ENCODE results near the gene STPG3.
"Not testable (repeated sequence)": the region's sequence is repeated elsewhere in the genome, so short reads cannot be mapped to it uniquely, and the experiment has no call there.

Gene STPG3

DNA sequence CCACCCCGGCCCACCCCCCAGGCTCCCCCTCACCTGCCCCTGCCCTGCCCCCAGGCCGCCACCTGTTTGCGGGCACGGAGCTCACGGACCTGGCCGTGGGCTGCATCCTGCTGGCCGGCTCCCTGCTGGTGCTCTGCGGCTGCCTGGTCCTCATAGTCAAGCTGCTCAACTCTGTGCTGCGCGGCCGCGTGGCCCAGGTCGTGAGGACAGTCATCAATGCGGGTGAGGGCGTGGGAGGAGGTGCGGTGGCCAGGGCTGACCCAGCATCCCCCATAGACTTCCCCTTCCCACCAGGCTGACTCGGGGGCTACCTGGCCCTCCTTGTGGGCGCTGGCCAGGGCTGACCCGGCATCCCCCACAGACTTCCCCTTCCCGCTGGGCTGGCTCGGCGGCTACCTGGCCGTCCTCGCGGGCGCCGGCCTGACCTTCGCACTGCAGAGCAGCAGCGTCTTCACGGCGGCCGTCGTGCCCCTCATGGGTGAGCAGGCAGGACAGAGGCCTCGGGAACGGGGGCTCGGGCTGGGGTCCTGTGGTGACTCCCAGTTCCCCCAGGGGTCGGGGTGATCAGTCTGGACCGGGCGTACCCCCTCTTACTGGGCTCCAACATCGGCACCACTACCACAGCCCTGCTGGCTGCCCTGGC, 16.9 kb upstream of the STPG3 start:
- no peak for DNase-seq (ENCODE audit: low spot score)

GRCh38 chr9:137234758-137235423, 16.2 kb upstream of the STPG3 start:
- no peak for DNase-seq (ENCODE audit: low spot score)

GRCh38 chr9:137235424-137236237, 15.5 kb upstream of the STPG3 start:
- no peak for DNase-seq (ENCODE audit: low spot score)

DNA sequence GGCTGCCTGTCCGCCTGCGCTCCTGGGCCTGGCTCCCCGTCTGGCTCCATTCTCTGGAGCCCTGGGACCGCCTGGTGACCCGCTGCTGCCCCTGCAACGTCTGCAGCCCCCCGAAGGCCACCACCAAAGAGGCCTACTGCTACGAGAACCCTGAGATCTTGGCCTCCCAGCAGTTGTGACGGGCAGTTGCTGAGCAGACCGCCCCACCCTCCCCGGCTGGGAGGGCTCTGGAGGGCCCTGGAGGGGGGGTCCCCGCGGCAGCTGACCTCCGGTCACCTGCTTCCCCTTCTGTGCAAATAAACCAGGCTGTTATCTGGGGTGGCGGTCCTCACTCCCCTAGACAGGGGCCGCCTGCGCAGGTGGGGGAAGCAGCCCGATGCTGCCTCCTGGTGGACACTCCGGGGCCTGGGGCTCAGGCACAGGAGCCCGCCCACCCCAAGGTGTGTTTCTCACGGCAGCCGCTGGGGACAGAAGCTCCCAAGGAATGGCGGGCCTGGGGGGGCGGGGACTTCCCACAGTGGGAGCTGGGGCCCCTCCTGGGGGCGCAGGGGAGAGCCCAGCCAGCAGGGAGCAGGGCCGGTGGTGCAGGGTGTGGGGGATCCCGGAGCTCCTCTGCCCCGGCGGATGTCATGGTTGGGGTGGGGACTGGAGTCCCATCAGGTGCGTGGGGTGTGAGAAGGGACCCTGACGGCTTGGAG, 14.7 kb upstream of the STPG3 start:
- peak; percentile 83 for DNase-seq (ENCODE audit: low spot score)

DNA sequence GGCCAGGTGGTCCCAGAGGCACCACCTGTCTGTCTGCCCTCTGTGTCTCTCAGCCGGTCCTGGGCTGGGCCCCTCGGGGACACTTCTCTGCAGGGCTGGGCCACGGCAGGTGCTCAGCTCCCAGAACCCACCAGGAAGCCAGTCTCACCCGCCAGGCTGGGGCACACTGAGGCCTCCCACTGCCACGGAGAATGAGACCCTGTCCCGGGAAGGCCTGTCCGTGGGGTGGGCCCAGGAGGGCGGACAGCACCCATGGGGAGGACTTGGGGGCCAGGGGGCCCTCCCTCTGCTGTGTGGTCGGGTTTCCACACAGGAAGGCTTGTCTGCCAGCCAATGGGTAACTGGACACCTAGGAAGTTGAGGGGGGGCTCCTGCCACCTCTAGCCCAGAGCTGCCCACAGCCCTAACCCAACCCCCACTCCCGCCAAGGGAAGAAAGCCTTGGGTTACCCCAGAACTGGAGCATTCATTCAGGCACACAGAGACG, 14.1 kb upstream of the STPG3 start:
- DNase-seq (ENCODE audit: low spot score): no peak

DNA sequence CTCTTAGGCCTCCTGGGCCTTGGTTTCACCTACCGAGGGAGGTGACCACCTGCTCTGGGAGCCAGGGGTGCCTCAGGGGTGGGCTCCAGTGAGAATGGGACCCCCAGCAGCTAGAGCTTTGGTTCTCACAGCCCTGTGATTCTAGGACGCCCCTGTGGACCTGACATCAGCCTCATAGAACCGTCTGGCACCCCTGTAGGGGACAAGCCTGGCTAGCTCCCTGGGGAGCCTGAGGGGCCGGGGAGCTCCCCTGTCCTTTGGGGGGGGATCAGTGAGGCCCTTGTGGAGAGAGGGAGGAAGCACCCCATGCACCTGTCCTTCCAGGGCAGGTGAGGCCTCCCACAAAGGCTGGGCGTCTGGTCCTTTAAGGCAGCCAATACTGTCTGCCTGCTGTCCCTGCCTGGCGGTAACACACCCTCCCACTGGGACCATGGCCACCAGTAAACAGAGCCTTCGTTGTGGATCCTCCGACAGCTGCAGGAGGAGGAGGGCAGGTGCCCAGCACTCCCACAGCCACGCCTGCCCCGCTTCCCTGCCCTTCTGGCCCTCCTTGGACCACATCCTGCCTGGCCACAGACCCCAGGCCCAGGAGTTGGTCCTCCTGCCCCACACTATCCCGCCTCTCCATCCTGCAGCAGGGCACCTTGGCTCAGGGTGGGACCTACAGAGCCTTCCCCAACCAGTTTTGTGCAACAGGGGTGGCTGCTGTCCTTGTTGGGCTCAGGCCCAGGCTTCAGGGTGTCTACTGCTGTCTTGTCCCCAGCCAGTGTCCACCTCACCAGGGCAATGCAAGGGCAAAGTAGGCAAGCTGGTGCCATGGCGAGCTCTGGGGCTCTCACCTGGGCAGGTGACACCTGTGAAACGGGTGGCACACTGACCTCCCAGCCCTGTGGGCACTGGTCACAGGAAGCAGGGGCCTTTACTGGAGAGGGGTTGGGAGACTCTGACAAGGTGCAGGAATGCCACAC, 13.0 kb upstream of the STPG3 start:
- DNase-seq (ENCODE audit: low spot score): peak; percentile 89

GRCh38 chr9:137239541-137240200, 11.4 kb upstream of the STPG3 start:
- not testable (repeated sequence) for DNase-seq (ENCODE audit: low spot score)

- DNase-seq (ENCODE audit: low spot score): peak; percentile 86
Observed at GRCh38 chr9:137240318-137240840, 10.7 kb upstream of the STPG3 start.

GRCh38 chr9:137240841-137241489, 10.1 kb upstream of the STPG3 start, which contains the start of gene TUBB4B:
Gene TUBB4B, plus strand, starts transcription at chr9:137241287. Its CDS starts 74 bp downstream, at chr9:137241361.
- peak; percentile 100 for DNase-seq (ENCODE audit: low spot score)

DNA sequence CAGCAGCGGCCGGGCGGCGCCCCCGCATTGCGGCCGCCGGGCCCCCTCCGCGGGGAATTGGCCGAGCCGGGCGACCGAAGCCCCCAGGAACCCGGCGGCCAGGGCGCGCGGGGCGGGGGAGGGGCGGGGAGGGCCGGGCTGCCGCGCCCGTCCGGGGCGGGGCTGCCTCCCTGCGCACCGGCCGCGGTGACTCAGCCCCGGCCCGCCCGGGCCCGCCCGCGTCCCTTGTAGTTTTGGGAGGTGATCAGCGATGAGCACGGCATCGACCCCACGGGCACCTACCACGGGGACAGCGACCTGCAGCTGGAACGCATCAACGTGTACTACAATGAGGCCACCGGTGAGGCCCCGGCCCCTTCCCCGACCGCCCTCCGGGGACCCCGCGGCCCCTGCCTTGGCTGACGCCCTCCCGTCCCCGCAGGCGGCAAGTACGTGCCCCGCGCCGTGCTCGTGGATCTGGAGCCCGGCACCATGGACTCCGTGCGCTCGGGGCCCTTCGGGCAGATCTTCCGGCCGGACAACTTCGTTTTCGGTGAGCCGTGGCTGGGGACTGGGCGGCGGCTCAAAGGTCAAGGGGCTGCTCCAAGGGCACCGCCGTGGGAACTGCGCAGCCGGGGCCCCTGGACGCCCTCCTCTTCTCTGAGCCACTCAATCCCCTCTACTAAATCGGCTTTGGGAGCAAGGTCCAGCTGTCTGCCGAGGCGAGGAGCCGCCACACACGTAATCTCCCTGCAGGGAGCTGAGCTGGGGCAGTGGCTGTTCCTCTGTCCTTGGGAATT, 9.4 kb upstream of the STPG3 start:
- DNase-seq (ENCODE audit: low spot score): no peak

GRCh38 chr9:137242269-137243203, 8.6 kb upstream of the STPG3 start:
- no peak for DNase-seq (ENCODE audit: low spot score)

DNA sequence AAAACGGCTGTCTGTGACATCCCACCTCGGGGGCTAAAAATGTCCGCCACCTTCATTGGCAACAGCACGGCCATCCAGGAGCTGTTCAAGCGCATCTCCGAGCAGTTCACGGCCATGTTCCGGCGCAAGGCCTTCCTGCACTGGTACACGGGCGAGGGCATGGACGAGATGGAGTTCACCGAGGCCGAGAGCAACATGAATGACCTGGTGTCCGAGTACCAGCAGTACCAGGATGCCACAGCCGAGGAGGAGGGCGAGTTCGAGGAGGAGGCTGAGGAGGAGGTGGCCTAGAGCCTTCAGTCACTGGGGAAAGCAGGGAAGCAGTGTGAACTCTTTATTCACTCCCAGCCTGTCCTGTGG, 7.8 kb upstream of the STPG3 start:
- DNase-seq (ENCODE audit: low spot score): not testable (repeated sequence)

DNA sequence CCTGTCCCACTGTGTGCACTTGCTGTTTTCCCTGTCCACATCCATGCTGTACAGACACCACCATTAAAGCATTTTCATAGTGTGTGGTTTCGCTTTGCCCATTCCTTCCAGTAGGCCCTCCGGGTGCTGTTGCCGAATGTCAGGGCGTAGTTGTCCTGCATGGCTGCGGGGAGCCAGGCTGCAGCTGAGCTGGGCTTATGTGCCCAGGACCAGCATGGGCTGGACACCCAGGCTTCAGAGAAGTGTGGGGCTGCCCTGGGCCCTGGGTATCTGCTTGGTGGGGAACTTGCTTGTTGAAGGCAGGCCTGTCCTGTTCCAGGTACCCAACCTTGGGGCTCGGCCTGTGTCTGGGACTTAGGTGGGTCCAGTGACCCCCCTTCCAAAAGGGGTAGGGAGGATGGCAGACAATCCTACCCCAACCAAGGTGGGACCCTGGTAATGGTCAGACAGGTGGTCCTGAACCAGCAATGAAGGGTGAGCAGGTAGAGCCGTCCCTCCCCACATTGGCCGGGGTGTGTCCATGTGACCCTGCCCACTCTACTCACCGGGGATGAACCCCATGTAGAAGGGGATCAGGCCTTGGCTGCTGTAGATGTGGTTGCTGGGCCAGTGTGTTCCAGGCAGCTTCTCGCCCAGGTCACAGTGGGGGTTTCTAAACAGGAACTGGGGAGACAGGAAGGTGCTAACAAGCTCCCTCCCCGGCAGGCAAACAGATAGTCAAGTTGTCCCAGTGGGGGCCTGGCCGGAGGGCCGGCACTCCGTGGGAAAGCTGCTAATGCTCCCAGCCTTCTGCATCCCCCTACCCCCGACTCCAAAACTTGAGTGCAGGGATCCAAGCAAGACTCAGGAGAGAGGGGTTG, 7.2 kb upstream of the STPG3 start:
- DNase-seq (ENCODE audit: low spot score): no peak

DNA sequence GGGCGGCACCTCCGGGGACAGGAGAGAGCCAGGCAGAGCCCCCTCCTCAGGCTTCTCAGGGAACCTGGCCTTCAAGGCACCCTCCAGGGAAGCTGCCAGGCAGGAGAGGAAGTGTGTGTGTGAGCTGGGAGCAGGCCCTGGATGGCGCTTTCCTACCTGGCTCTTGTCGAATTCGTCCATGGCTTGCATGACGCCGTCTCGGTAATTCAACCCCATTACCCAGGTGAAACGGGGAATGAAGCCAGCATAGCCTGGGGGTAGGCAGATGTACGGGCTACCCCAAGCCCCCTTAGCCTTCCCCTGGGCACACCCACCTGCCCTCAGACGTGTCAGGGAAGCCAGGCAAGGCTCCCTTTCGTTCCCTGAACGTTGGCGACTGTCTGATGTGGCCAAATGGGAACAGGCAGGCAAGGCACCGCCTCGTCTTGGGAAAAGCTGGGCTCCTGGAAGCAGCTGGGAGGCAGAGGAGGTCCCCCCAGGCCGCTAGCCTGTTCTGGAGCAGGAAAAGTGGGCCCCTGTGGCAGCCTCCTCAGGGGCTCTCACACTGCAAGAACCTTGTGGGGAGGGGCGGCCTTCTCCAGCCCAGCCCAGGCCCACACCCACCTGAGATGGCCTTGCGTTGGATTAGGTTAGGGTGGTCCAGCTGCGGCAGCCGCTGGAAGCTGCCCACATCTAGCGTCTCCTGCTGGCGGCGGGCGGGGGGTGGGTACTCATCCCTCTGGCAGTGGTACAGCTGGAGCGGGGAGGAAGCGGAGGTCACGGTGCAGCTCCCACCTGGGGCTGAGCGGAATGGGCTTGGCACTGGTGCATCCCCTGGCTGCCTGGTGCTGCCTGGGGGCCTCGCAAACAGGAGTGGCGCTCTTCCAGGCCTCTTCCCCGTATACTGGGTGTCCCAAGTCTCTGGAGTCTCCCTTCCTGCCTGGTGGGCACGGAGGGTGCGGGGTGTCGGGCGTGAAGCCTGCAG, 6.3 kb upstream of the STPG3 start:
- DNase-seq (ENCODE audit: low spot score): no peak

All from Ammon's horn (tissue), 1 donor.